ENCODE measurements around the gene MALT1.

Gene MALT1

GRCh38 chr18:58691256-58691655 lies 20.0 kb downstream of the MALT1 start:
- DNase-seq (ENCODE audit: low read depth): no peak

DNA sequence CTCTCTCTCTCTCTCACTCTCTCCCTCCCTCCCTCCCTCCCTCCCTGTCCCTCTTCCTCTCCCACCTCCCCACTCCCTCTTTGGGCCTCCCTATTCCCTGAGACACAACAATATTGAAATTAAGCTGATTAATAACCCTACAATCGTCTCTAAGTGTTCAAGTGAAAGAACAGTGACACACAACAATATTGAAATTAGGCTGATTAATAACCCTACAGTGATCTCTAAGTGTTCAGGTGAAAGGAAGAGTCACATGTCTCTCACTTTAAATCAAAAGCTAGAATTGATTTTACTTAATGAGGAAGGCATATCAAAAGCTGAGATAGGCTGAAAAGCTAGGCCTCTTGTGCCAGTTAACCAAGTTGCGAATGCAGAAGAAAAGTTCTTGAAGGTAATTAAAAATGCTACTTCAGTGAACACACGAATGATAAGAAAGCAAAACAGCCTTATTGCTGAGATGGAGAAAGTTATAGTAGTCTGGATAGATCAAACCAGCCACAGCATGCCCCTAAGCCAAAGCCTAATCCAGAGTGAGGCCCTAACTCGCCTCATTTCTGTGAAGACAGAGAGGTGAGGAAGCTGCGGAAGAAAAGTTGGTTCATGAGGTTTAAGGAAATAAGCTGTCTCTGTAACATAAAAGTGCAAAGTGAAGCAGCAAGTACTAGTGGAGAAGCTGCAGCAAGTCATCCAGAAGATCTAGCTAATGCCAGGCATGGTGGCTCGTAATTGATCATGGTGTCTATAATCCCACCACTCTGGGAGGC lies 21.3 kb downstream of the MALT1 start:
- DNase-seq (ENCODE audit: low read depth): no peak

- no peak for DNase-seq (ENCODE audit: low read depth)
Observed at GRCh38 chr18:58694221-58694620, 23.0 kb downstream of the MALT1 start.

DNA sequence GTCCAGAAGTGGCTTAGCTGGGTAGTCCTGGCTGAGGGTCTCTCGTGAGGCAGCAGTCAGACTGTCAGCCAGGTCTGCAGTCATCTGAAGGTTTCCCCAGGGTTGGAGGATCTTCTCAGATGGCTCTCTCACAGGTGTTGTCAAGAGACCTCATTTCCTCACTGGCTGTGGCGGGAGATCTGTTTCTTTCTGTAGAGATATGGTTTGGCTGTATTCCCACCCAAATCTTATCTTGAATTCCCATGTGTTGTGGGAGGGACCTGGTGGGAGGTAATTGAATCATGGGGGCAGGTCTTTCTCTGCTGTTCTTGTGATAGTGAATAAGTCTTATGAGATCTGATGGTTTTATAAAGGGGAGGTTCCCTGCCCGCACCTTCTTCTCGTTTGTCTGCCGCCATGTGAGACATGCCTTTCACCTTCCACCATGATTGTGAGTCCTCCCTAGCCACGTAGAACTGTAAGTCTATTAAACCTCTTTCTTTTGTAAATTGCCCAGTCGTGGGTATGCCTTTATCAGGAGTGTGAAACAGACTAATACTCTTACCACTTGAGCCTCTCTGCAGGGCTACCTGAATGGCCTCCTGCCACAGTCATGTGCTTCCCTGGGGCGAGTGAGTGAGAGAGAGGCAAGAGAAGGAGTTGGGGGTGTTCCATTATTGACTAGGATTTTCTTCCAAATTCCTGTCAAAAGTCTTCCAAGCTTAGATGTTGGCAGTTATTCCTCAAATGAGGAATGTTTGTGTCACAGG lies 23.6 kb downstream of the MALT1 start:
- no peak for DNase-seq (ENCODE audit: low read depth)

DNA sequence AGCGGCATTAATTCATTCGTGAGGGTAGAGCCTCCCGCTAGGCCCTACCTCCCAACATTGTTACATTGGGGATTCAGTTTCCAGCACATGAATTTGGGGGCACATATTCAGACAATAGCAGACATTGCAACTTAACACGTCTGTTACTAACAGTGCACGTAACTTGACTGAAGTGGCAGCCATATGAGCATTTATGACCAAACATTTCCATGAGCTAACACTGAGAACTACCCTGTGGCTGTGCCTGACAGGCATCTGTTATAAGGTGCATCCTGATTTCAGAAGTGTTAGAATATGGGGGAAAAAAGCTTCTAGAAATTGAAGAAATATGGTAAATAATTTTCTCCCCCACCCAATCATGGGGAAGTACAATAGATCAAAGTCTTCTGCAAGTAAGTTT lies 24.5 kb downstream of the MALT1 start:
- no peak for DNase-seq (ENCODE audit: low read depth)

DNA sequence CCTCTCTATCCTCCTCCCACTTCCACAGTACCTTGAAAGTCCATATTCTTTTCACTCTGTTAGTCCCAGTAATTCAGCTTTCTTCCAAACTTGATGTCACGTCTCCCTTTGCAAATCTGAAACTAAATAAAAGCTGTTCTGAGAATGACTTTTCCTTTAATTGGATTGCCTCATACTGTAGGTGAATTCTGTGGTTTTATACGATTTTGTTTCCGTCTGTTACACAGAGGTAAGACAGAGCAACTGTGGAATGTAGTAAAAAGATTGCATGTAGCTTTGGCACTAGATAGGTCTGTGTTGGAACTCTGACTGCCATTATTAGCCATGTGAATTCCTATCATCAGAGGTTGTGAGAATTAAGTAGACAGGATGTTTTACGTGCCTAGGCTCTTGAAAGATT lies 25.9 kb downstream of the MALT1 start:
- no peak for DNase-seq (ENCODE audit: low read depth)

DNA sequence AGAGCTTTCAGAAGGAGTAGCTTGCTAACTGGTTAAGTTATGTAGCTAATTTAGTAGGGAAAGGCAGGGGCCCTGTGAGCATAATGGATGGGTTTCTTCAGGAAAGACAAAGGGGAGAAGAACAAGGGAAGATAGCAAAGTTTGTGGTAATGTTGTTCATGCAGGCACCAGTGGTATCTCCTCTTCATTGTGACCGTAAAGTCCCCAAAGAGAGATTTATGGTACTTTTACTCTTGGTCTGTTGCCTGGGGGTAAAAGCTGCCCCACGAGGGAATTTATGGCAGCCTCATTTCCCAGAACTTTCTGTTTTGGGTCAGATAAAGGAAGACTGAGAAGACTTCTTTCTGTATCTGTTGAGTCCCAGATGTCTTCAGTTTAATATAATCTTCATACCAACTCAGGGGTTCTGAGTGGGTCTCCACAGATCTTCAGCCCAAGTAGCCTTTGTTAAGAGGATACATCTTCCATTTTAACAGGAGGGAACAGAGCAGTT lies 27.5 kb downstream of the MALT1 start:
- DNase-seq (ENCODE audit: low read depth): no peak

- DNase-seq (ENCODE audit: low read depth): no peak
Observed at GRCh38 chr18:58699551-58699950, 28.3 kb downstream of the MALT1 start.

DNA sequence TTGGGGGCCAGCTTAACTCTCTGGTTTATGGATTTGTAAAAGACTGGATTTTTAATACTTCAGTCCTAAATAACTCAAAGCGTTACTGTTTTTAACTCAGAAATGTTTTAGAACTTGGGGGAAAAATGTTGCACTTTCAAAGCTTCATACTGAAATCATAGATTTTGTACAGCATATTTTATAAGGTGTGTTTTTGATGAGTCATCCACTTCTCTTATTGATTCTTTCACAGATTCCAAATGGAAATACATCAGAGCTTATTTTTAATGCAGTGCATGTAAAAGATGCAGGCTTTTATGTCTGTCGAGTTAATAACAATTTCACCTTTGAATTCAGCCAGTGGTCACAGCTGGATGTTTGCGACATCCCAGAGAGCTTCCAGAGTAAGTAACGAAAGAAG lies 28.9 kb downstream of the MALT1 start:
- no peak for DNase-seq (ENCODE audit: low read depth)

GRCh38 chr18:58712930-58713329 lies 41.7 kb downstream of the MALT1 start:
- DNase-seq (ENCODE audit: low read depth): no peak

GRCh38 chr18:58714259-58714658 lies 43.0 kb downstream of the MALT1 start:
- DNase-seq (ENCODE audit: low read depth): no peak

- no peak for DNase-seq (ENCODE audit: low read depth)
Observed at GRCh38 chr18:58714821-58715220, 43.6 kb downstream of the MALT1 start.

- DNase-seq (ENCODE audit: low read depth): no peak
Observed at GRCh38 chr18:58715540-58715939, 44.3 kb downstream of the MALT1 start.

DNA sequence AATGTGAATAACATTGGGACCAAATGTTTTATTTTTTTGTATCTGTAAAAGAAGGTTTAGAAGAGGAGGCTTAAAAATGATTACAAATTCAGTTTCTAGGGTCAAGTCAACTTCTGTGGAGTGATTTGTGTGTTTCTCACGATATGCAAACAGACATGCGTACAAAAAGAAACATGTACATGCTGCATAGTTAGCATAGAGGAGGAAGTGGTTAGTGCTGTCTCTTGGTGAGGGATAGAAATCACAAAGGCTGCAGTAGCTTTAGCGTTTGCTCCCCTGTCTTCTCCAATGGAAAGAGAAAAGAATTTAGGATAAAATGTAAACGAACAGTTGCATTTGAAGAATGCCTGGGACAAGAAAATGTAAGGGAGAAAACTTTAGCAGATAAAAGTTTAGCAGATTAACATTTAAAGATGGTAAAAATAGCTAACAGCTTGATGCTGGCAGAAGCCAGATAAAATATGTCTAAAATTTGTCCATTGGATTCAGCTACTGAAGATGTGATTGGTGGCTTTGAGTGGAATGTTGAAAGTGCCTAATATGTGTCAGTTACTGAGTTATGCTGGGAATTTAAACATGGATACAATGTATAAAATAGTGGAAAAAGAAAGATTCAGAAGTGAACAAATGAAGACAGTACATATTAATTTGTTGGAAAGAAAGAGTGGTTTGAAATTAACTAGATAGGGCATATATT lies 44.9 kb downstream of the MALT1 start:
- no peak for DNase-seq (ENCODE audit: low read depth)

DNA sequence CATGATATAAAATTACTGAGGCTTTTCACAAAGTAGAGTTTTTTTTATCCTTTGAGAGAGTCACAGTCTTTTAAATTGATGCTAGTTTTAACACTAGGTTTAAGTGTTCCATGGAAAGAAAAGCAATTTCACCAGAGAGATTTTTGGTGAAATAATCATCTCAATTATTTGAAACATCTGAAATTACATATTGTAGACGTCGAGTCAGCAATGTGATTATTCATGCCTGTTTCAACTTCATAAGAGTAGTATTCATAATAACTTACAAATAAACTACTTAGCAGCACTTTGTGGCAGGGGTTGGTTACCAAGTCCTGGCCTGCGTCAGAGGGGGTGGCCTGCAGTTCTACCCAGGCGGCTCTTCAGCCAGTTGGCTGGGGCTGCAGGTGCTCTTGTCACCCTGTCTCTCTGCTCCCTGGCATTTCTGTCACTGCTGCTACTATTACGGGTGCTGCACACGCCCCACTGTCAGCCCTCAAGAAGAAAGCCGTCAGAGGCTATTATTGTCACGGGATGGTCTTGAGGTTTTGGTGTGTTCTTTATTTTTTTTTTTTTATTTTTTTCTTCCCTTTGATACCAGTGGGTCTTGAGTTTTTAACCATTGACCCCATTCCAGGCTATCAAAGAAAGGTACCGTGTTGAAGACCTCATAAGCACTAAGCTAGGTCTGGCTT lies 50.4 kb downstream of the MALT1 start:
- DNase-seq (ENCODE audit: low read depth): no peak

DNA sequence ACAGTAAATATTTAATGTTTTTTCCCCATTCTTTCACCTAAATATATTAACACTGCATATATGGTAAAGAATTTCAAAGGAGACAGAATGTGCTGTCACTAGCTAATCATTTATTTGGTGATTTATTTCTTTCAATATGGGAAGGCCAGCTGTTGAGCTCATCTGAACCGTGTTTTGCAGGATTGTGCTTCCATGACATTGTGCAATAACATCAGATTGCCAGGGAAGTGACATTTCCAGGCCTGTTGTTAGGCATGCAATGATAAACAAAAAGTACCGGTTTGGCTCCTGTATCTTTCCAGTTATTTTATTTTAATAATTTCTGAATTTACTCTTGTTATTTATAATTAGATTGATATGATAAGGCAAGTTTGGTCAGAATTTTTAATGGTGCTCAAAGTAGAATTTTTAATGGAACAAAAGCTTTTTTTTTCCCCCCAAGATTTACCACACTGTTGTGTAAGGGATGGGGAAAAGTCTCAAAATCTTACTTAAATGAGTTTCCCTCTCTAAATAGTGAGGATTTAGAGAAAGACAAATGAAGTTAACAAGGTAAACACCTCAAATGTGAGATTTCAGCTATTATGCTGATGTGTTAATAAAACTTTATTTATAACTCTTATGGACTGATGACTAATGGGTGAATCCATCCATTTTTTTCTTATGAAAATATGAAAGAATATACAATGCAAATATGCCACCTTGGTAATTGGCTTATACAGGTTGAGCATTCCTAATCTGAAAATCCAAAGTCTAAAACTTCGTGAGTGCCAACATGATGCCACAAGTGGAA lies 52.7 kb downstream of the MALT1 start:
- DNase-seq (ENCODE audit: low read depth): no peak

DNA sequence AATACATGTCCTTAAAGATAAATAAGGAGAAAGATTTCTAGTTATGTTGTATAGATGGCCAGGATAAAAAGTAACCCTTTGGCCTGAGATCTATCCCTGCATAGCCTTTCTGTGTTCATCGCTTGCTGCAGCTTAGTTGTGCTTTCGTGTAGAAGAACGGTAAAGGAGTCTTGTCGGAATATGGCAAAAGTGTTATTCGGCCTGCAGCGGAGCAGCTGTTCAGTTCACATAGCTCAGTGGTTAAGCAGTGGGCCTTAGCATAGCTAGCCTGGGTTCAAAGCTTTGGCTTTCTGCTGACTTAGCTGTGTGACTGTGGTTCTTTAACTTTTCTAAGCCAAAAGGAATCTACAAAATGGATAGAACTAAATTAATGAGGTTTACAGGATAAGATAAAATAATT lies 55.4 kb downstream of the MALT1 start:
- no peak for DNase-seq (ENCODE audit: low read depth)

DNA sequence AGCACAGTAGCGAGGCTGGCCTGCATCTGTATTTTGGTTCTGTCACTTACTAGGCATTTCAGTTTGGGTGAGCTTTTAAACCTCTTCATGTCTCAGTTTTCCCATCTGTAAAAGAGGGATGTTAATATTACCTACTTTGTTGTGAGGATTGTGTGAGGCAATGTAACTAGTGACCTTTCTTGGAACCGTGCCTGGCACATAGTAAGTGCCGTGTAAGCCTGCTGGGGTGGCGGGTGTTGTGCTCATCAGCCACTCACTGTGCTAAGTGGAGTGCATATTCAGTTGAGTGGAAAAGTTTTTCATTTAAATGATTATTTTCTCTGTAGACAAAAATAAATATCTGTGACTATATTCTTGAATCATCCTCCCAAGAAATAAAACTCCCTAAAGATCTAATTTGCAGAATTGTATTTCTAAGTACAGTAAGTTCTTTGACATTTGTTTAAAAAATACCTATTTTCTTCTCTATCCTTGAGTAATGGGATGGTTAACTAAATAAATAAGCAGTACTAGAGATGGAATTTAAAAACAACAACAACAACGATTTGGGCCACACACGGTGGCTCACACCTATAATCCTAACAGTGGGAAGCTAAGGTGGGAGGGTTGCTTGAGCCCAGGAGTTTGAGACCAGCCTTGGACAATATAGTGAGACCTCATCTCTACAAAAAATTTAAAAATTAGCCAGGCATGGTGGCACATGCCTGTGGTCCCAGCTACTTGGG lies 56.7 kb downstream of the MALT1 start:
- DNase-seq (ENCODE audit: low read depth): no peak

DNA sequence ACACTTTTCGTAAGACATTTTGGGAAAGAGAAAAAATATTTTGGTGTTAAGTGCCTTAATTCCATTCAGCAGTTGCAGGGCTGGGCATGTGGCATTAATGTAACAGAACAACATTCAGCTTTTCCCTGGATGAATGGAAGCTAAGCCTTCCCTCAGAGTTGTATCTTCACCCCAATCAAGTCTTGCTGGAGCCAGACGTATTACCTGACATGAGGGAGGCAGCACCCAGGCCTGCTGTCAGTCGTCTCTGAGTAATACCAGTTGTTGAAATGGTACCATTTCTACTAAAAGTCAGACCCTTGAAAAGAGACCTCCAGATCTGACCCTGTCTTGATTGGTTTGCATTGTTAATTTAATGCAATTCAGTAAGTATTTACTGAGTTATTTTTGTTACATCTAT lies 57.5 kb downstream of the MALT1 start:
- DNase-seq (ENCODE audit: low read depth): no peak

DNA sequence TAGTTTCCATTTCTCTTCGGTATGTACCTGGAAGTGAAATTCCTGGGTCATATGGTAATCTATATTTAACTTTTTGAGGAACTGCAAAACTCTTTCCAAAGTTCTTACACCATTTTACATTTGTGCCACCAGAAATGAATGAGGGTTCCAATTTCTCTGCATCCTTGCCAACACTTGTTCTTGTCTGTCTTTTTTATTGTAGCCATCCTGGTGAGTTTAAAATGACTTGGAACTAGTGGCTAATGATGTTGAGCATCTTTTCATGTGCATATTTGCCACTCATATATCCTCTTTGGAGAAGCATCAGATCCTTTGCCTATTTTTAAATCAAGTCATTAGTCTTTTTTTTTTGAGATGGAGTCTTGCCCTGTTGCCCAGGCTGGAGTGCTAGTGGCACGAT lies 59.4 kb downstream of the MALT1 start:
- no peak for DNase-seq (ENCODE audit: low read depth)

GRCh38 chr18:58732471-58732870 lies 61.2 kb downstream of the MALT1 start:
- DNase-seq (ENCODE audit: low read depth): no peak

Measured in stimulated activated CD8-positive, alpha-beta memory T cell treated with anti-CD3 and anti-CD28 coated beads, Interleukin-15, amount 100 ng/mL, for 1 hour (primary cell).